HG03280 (cell line): ENCODE results near the gene ZCCHC24.
"Not testable (repeated sequence)": the region's sequence is repeated elsewhere in the genome, so short reads cannot be mapped to it uniquely, and the experiment has no call there.

Source experiments
- ATAC-seq: cut with Tn5 transposase; IDR thresholded peaks from one replicate; pipeline ENCODE4 v1.9.1; 2021; ENCODE audit warnings: mild to moderate bottlenecking, moderate library complexity; ENCODE audit not compliant: unreplicated experiment

The ZCCHC24 gene

GRCh38 chr10:79347894-79348639 lies 97.4 kb downstream of the ZCCHC24 start:
- peak; percentile 58 for ATAC-seq

GRCh38 chr10:79347226-79347893 lies 98.1 kb downstream of the ZCCHC24 start, which contains the start of gene PPIF:
PPIF (plus strand) TSS chr10:79347469; CDS start chr10:79347549, 80 bp downstream.
- peak; percentile 84 for ATAC-seq

GRCh38 chr10:79346388-79347225 lies 98.8 kb downstream of the ZCCHC24 start:
- ATAC-seq = no peak

GRCh38 chr10:79346012-79346340 lies 99.4 kb downstream of the ZCCHC24 start:
- ATAC-seq = no peak

GRCh38 chr10:79345241-79346011 lies 100.0 kb downstream of the ZCCHC24 start:
- no peak for ATAC-seq

GRCh38 chr10:79344502-79345195 lies 100.8 kb downstream of the ZCCHC24 start:
- ATAC-seq = no peak

- no peak for ATAC-seq
Observed at GRCh38 chr10:79342811-79343561, 102.4 kb downstream of the ZCCHC24 start.

GRCh38 chr10:79342295-79342761 lies 103.1 kb downstream of the ZCCHC24 start:
- no peak for ATAC-seq

GRCh38 chr10:79340646-79341244 lies 104.7 kb downstream of the ZCCHC24 start:
- ATAC-seq = no peak

GRCh38 chr10:79339266-79339665 lies 106.2 kb downstream of the ZCCHC24 start:
- no peak for ATAC-seq

- not testable (repeated sequence) for ATAC-seq
Observed at GRCh38 chr10:79337783-79338469, 107.5 kb downstream of the ZCCHC24 start.

- no peak for ATAC-seq
Observed at GRCh38 chr10:79336739-79337138, 108.7 kb downstream of the ZCCHC24 start.

- no peak for ATAC-seq
Observed at GRCh38 chr10:79336276-79336675, 109.1 kb downstream of the ZCCHC24 start.

- no peak for ATAC-seq
Observed at GRCh38 chr10:79335470-79336235, 109.8 kb downstream of the ZCCHC24 start.

GRCh38 chr10:79335094-79335469 lies 110.3 kb downstream of the ZCCHC24 start:
- ATAC-seq = no peak

- no peak for ATAC-seq
Observed at GRCh38 chr10:79334573-79334972, 110.9 kb downstream of the ZCCHC24 start.

- ATAC-seq = no peak
Observed at GRCh38 chr10:79333513-79333912, 111.9 kb downstream of the ZCCHC24 start.
